Activated B cell treated with CpG ODN at 0.5 μM for 24 hours (primary cell): ENCODE measurements around the gene CHRND. TPM values are rescaled to one million over a fixed set of nuclear protein-coding genes. Genes with fewer than 3 reads are reported as not detected.

Experiments used
- ATAC-seq: fragments of 200-7000 bp; cut with Tn5 transposase; one replicate; pipeline ENCODE4 v1.10.0; 2021; ENCODE audit warnings: low read depth, mild to moderate bottlenecking, moderate library complexity
- CTCF ChIA-PET: fragments of 350-600 bp; sonication (Branson Sonifier 250); formaldehyde crosslinking; loops from one replicate; lab custom pipeline; 2021; ENCODE audit warnings: antibody characterized with exemption; lab: Charles Lee
- POLR2A ChIA-PET: fragments of 350-600 bp; sonication (Branson Sonifier 250); formaldehyde crosslinking; loops from one replicate; lab custom pipeline; 2021; ENCODE audit warnings: antibody characterized with exemption; lab: Charles Lee
- DNase-seq: peaks from one replicate; pipeline ENCODE4 v3.0.0; 2022
- H3K27ac Mint-ChIP-seq: one replicate; pipeline ENCODE4 v1.8.0; 2020; ENCODE audit warnings: mixed read lengths
- H3K27me3 Mint-ChIP-seq: one replicate; pipeline ENCODE4 v1.8.0; 2021; ENCODE audit warnings: mixed read lengths
- H3K36me3 Mint-ChIP-seq: one replicate; pipeline ENCODE4 v1.8.0; 2021; ENCODE audit warnings: low read depth, mixed read lengths
- H3K4me1 Mint-ChIP-seq: one replicate; pipeline ENCODE4 v1.8.0; 2021; ENCODE audit warnings: mixed read lengths
- H3K4me3 Mint-ChIP-seq: one replicate; pipeline ENCODE4 v1.8.0; 2020; ENCODE audit warnings: mild to moderate bottlenecking, mixed read lengths
- H3K9me3 Mint-ChIP-seq: one replicate; pipeline ENCODE4 v1.8.0; 2020; ENCODE audit warnings: mixed read lengths
- intact Hi-C: fragments of 100-400 bp; cut with micrococcal nuclease; formaldehyde crosslinking; loops from one replicate; pipeline ENCODE4 v1.15.1; 2024
- total RNA-seq: library from RNA; stranded (reverse); gene quantifications from 2 replicates; pipeline ENCODE4 v1.2.3, GENCODE V29; 2022
- TF ChIP-seq, protein P1 (sequence below): fragments of 200-600 bp; IDR thresholded peaks from one replicate; pipeline ENCODE4 v1.8.0; 2022; ENCODE audit warnings: antibody characterized with exemption, mild to moderate bottlenecking

Gene CHRND
- total RNA-seq, 1 donor from 2014 or later: not detected

DNA sequence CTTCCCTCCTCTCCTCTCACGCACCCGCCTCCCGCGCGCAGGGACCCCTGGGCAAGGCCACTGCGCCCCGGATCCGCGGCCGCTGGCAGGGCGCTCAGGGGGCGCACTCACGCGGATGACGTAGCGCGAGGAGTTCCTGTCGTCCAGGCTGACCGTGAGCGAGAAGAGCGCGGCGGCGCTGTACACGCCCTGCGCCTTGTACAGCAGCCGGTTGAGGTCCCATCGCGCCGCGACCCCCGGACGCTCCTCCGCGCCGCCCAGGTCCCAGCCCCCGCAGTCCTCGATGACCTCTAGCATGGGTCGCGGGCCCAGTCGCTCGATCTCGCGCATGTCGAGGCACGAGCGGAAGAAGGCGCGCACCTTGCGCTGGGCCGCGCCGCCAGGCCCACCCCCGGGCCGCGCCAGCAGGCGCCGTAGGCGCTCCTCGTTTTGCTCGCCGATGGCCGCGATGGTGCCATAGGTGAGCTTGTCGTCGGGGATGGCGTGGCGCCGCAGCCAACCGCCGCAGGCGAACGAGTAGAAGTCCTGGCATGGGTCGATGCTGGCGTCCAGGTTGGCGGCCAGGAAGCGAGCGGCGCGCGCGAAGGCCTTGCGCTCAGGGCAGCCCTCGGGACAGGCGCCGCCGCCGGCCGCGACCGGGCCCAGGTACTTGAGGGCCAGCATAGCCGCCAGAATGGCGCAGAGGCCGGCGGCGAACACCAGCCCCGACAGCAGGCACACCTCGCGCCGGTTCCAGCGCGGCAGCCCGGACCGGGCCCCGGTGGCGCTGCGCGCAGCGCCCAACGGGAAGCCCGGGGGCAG, 40.0 kb upstream of the CHRND start:
- H3K36me3 Mint-ChIP-seq: no peaks in the 10 kb centered on the region
- no peak for ATAC-seq
- no peaks in the 10 kb centered on the region for H3K9me3 Mint-ChIP-seq
- ChIA-PET CTCF (no interaction called here), POLR2A (no interaction called here)
- intact Hi-C loops: no loop called here
- H3K4me1 Mint-ChIP-seq: peaks cover 15% of the 10 kb centered on the region
- H3K27me3 Mint-ChIP-seq: peaks cover 42% of the 10 kb centered on the region
- no peak overlapping the region for H3K4me3 Mint-ChIP-seq
- DNase-seq: no peak
- H3K27ac Mint-ChIP-seq: no peak overlapping the region
- TF ChIP-seq, protein P1, sequence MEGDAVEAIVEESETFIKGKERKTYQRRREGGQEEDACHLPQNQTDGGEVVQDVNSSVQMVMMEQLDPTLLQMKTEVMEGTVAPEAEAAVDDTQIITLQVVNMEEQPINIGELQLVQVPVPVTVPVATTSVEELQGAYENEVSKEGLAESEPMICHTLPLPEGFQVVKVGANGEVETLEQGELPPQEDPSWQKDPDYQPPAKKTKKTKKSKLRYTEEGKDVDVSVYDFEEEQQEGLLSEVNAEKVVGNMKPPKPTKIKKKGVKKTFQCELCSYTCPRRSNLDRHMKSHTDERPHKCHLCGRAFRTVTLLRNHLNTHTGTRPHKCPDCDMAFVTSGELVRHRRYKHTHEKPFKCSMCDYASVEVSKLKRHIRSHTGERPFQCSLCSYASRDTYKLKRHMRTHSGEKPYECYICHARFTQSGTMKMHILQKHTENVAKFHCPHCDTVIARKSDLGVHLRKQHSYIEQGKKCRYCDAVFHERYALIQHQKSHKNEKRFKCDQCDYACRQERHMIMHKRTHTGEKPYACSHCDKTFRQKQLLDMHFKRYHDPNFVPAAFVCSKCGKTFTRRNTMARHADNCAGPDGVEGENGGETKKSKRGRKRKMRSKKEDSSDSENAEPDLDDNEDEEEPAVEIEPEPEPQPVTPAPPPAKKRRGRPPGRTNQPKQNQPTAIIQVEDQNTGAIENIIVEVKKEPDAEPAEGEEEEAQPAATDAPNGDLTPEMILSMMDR: no peak

DNA sequence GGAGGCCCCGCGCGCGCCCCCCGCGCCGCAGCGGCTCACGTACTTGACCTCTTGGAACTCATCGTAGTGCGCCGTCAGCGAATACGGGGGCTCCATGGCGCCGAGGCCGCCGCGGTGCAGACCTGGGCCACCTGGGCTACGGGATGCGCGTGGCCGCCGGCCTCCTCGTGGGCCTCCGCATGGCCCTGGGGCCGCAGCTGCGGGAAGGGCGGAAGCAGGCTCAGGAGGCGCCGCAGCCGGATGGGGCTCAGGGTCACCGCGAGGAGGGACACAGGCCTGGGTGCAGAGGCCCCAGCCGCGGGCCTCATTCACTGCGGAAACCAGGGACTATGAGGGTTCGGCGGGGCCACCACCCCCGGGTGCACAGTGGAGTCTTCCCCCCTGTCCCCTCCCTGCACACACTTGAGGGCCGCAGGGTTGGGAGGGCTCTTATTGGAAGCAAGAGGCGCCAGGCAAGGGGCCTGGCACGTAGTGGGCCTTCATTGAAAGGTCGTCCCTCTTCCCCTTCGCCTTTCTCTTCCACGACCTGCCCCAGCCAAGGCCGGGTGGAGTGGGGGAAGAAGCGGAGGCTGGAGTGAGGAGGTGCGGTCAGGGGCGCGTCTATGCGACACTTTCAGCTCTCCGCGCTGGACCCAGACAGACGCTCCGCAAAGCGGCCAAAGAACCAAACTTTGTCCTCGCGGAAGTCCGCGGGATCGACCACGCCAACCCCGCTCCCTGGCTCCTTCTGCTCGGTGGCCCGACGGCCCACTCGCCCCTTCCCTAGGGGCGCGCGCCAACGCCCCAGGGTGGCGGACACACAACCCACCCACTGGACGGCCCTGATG, 39.2 kb upstream of the CHRND start:
- DNase-seq (no peak), ATAC-seq (no peak)
- peaks cover 46% of the 10 kb centered on the region for H3K27me3 Mint-ChIP-seq
- H3K36me3 Mint-ChIP-seq: no peaks in the 10 kb centered on the region
- CTCF ChIA-PET: no interaction called here
- TF ChIP-seq, protein P1: no peak
- no peak overlapping the region for H3K27ac Mint-ChIP-seq
- POLR2A ChIA-PET: no interaction called here
- H3K4me1 Mint-ChIP-seq: peaks cover 15% of the 10 kb centered on the region
- no peaks in the 10 kb centered on the region for H3K9me3 Mint-ChIP-seq
- H3K4me3 Mint-ChIP-seq: peak overlapping the region; percentile 44
- intact Hi-C loops: no loop called here

DNA sequence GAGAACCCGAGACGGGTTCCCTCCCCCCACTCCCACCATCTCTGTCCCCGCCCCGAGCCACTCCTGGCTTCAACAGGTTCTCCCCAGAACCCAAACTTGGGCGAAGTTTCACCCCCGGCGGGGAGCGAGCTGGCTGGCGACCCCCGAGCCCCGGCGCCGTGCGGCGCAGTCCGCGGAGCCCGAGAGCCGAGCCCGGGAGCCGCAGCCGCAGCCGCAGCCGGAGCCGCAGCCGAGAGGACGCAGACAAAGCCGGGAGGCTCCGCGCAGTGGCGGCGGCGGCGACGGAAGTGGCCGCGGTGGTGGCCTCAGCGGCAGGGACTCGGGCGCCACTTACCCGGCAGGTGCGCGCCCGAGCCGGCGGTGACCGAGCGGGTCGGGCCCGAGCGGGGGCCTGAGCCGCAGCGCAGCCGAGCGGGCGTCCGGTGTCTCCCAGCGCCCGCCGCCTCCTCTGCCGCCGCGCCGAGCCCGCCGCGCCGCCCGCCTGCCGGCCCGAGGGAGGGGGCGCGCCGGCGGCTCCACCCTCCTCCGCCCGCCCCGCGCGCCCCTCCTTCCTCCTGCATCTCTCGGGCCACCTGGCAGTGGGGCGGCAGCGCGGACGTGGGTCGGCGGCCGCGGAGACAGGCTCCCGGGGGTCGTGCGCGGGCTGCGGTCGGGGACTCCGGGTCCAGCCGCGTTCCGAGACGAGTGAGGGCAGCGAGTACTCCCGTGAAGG, 38.4 kb upstream of the CHRND start, which contains the start of gene ECEL1:
TSS of gene ECEL1 (minus strand) at position 450 of the 712 bp plus-strand sequence. CDS start 1,181 bp downstream, outside the sequence.
- DNase-seq: no peak
- no peaks in the 10 kb centered on the region for H3K9me3 Mint-ChIP-seq
- H3K27ac Mint-ChIP-seq: no peak within 1 kb of the TSS
- ChIA-PET CTCF (no interaction called here), POLR2A (no interaction called here)
- no peaks in the 10 kb centered on the region for H3K36me3 Mint-ChIP-seq
- intact Hi-C loops: no loop called here
- H3K4me3 Mint-ChIP-seq: peak within 1 kb of the TSS; percentile 44
- no peak for ATAC-seq
- peaks cover 44% of the 10 kb centered on the region for H3K27me3 Mint-ChIP-seq
- H3K4me1 Mint-ChIP-seq: peaks cover 15% of the 10 kb centered on the region
- TF ChIP-seq, protein P1: no peak

DNA sequence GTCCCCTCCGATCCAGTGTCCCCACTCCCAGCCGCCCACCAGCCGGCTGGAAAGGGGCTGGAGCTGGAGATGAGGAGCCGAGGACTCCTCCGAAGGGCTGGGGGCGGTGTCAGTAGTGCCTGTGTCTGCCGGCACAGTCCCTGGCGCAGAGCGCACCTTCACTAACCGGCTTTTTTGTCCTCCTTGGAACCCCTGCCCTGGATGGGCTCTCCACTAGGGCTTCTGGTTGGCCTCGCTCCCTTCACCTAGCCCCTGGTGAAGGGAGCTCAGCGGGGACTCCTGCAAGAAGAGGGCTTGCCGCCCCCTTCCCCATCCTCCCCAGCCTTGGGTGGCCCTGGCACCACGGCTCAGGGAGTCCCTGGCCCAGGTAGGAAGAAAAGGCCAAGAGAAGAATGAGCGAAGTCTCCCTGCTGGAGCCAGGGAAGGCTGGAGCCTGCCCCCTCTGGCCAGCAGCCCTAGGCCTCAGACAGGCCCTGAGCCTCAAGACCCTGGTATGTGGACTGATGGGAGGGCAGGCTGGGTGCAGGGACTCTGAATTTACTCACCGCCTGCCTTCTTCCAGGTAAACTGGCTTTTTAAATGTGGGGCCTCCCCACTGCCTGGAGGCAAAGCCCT, 37.8 kb upstream of the CHRND start:
- ChIA-PET CTCF (no interaction called here), POLR2A (no interaction called here)
- no peaks in the 10 kb centered on the region for H3K36me3 Mint-ChIP-seq
- H3K9me3 Mint-ChIP-seq: no peaks in the 10 kb centered on the region
- no peak overlapping the region for H3K27ac Mint-ChIP-seq
- no peak for DNase-seq
- intact Hi-C loops: no loop called here
- TF ChIP-seq, protein P1: no peak
- H3K27me3 Mint-ChIP-seq: peaks cover 41% of the 10 kb centered on the region
- no peak for ATAC-seq
- peaks cover 15% of the 10 kb centered on the region for H3K4me1 Mint-ChIP-seq
- H3K4me3 Mint-ChIP-seq: peak overlapping the region; percentile 24
